ENCODE results near the gene RECQL5. TPM values are rescaled to one million over a fixed set of nuclear protein-coding genes. Genes with fewer than 3 reads are reported as not detected.

RECQL5 gene
- polyA plus RNA-seq, 2 of the 4 experiments (the other 2 are of a cell fraction) = 22.7 to 39.9 TPM

DNA sequence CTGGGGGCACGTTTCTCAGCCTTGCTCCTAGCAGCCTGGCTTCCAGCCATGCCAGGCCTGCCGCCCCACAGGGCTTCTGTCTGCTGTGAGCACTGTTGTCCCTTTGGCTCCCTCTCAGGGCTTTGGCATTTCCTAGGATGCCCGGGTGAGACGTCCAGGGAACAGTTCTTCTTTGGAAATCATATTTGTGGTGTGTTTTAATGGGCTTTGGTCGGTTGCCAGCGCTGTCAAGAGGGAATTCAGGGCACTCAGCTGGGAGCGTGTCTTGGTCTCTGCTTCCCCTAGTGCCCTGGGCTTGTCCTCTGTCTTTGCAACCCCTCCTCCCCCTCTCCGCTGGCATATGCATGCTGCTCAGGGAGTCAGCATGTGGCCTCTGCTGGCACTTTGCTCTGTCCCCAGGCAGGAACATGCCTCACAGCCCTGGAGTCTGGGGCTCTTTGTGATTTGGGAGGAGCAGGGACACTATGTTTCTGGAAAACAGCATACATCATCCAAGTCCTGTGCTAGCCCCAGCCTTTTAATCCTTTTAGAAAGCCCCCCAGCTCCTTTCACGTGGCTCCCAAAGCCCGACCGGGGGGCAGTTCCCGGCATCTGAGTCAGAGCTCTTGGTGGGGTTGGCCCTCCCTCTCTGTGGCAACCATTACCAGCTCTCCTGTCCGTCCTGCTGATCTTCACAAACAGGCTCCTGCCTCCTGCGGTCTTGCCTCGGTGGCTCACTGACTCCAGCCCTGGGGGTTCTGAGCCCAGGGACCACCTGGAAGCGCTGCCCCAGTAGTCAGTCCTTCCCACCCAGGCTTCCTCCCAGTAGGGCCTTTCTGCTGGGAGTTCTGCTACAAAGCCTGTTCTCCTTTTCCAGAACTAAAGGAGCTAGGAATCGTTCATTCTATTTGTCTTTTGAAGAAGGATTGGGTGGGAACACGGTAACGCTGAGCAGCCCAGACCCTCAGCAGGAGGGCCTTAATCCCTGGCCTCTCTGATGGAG lies 26.8 kb upstream of the RECQL5 start (continued):
- TF ChIP-seq, protein P1, sequence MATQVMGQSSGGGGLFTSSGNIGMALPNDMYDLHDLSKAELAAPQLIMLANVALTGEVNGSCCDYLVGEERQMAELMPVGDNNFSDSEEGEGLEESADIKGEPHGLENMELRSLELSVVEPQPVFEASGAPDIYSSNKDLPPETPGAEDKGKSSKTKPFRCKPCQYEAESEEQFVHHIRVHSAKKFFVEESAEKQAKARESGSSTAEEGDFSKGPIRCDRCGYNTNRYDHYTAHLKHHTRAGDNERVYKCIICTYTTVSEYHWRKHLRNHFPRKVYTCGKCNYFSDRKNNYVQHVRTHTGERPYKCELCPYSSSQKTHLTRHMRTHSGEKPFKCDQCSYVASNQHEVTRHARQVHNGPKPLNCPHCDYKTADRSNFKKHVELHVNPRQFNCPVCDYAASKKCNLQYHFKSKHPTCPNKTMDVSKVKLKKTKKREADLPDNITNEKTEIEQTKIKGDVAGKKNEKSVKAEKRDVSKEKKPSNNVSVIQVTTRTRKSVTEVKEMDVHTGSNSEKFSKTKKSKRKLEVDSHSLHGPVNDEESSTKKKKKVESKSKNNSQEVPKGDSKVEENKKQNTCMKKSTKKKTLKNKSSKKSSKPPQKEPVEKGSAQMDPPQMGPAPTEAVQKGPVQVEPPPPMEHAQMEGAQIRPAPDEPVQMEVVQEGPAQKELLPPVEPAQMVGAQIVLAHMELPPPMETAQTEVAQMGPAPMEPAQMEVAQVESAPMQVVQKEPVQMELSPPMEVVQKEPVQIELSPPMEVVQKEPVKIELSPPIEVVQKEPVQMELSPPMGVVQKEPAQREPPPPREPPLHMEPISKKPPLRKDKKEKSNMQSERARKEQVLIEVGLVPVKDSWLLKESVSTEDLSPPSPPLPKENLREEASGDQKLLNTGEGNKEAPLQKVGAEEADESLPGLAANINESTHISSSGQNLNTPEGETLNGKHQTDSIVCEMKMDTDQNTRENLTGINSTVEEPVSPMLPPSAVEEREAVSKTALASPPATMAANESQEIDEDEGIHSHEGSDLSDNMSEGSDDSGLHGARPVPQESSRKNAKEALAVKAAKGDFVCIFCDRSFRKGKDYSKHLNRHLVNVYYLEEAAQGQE (IDR thresholded peaks at IDR 0.05) = no peak
- TF ChIP-seq, protein P2, sequence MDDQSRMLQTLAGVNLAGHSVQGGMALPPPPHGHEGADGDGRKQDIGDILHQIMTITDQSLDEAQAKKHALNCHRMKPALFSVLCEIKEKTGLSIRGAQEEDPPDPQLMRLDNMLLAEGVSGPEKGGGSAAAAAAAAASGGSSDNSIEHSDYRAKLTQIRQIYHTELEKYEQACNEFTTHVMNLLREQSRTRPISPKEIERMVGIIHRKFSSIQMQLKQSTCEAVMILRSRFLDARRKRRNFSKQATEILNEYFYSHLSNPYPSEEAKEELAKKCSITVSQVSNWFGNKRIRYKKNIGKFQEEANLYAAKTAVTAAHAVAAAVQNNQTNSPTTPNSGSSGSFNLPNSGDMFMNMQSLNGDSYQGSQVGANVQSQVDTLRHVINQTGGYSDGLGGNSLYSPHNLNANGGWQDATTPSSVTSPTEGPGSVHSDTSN (IDR thresholded peaks at IDR 0.05) = no peak; the same call in 1 of the 2 replicates
- TF ChIP-seq CHD4 (IDR thresholded peaks at IDR 0.05; ENCODE audit: borderline replicate concordance) (no peak), MYC (IDR thresholded peaks at IDR 0.05; ENCODE audit: borderline replicate concordance, low read length) (peak; percentile 92; the same call in 1 of the 2 replicates)
- TF ChIP-seq, protein P3, sequence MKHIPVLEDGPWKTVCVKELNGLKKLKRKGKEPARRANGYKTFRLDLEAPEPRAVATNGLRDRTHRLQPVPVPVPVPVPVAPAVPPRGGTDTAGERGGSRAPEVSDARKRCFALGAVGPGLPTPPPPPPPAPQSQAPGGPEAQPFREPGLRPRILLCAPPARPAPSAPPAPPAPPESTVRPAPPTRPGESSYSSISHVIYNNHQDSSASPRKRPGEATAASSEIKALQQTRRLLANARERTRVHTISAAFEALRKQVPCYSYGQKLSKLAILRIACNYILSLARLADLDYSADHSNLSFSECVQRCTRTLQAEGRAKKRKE (CRISPR knock-in tag; IDR thresholded peaks at IDR 0.05; ENCODE audit: low read depth) = 0 out of 2 replicates have a peak, but pooled peaks have one; percentile 53
- TF ChIP-seq, protein P4, sequence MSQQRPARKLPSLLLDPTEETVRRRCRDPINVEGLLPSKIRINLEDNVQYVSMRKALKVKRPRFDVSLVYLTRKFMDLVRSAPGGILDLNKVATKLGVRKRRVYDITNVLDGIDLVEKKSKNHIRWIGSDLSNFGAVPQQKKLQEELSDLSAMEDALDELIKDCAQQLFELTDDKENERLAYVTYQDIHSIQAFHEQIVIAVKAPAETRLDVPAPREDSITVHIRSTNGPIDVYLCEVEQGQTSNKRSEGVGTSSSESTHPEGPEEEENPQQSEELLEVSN (IDR thresholded peaks at IDR 0.05; ENCODE audit: borderline replicate concordance, low read depth) = peak; percentile 79

DNA sequence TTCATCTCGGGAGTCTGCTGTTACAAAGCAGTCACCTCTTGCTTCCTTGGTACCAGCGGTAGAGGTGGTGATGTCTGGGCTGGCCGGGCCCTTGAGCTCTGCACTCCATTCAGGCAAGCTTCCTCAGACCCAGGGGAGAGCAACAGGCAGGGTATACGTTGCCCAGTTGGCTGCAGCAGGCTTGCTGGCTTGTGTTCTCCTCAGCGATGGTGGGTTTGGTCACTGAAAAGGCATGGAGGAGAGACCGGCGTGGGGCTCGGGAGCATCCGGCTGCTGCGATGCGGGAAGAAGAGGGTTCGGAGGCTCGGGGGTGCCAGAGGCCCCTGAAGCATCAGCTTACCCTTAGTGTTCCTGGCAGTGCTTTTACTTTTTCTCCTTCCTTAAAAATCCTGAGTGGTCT lies 26.0 kb upstream of the RECQL5 start:
- TF ChIP-seq RAD21 (conservative IDR thresholded peaks at IDR 0.05 in 1 of 2, IDR thresholded peaks at IDR 0.05 in 1 of 2) = no peak
- no peak for TF ChIP-seq NPAS2 (CRISPR knock-in tag; IDR thresholded peaks at IDR 0.05; ENCODE audit: borderline replicate concordance)
- TF ChIP-seq, protein P5, sequence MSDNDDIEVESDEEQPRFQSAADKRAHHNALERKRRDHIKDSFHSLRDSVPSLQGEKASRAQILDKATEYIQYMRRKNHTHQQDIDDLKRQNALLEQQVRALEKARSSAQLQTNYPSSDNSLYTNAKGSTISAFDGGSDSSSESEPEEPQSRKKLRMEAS (IDR thresholded peaks at IDR 0.05) = no peak
- TF ChIP-seq, protein P6, sequence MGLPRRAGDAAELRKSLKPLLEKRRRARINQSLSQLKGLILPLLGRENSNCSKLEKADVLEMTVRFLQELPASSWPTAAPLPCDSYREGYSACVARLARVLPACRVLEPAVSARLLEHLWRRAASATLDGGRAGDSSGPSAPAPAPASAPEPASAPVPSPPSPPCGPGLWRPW (IDR thresholded peaks at IDR 0.05) = no peak
- no peak for TF ChIP-seq EHF (CRISPR knock-in tag; IDR thresholded peaks at IDR 0.05)
- no peak for TF ChIP-seq RFX5 (IDR thresholded peaks at IDR 0.05)
- no peak for TF ChIP-seq RCOR1 (IDR thresholded peaks at IDR 0.05; ENCODE audit: low read depth, low read length)
- TF ChIP-seq, protein P4 (IDR thresholded peaks at IDR 0.05; ENCODE audit: borderline replicate concordance, low read depth) = no peak
- no peak for TF ChIP-seq CEBPB (IDR thresholded peaks at IDR 0.05)
- ATAC-seq = peak; percentile 15 to 17; a peak in 3 of 6 replicates
- Histone ChIP-seq H3K9me3 (no peaks in the 10 kb centered on the region), H3K27ac (peak overlapping the region; percentile 93), H3K4me3 (no peak overlapping the region), H3K4me1 (peaks cover 100% of the 10 kb centered on the region), H3K4me2 (peak overlapping the region; percentile 73)
- ChIA-PET CTCF (interaction anchor here (0.6 to 19.2 kb wide), 6 partner anchors 18 to 207 kb away, joined by 3 to 148 read pairs (median 4); partner anchors contain the start of gene SMIM5), POLR2A (interaction anchor here (0.8 to 2.0 kb wide), 4 partner anchors 9 to 87 kb away, joined by 3 to 10 read pairs (median 4); partner anchors contain the start of gene RECQL5)
- FAIRE-seq = no peak
- DNase-seq (ENCODE audit: low read depth in 1 of 2, low spot score in 1 of 2) = no peak
- WGBS (ENCODE audit: missing lambda C conversion rate) = 83% methylated on average over 13 of the region's 13 CpGs

Measured in A549 (cell line).